ENCODE results near the gene SPATA6L.

- TF ChIP-seq ZBED1 (IDR thresholded peaks at IDR 0.05; ENCODE audit: borderline replicate concordance), result no peak
- TF ChIP-seq TCF3 (IDR thresholded peaks at IDR 0.05; ENCODE audit: borderline replicate concordance, insufficient read depth, low read depth, low read length), result no peak
- no peak for TF ChIP-seq POLR2AphosphoS5 (IDR thresholded peaks at IDR 0.05; ENCODE audit: low read length)
- TF ChIP-seq REST (IDR thresholded peaks at IDR 0.05; ENCODE audit: low read depth, low read length), result no peak
- no peak for TF ChIP-seq POLR2A (IDR thresholded peaks at IDR 0.05; ENCODE audit: low read depth, low read length)
- TF ChIP-seq SIN3A (IDR thresholded peaks at IDR 0.05; ENCODE audit: low read depth, low read length), result no peak
These were observed 74.0 kb downstream of the SPATA6L start for GRCh38 chr9:4592295-4592694.

Measured in GM12878 (cell line).